Measurements from ENCODE around the gene ZNF555. TPM values are rescaled to one million over a fixed set of nuclear protein-coding genes. Genes with fewer than 3 reads are reported as not detected.

The ZNF555 gene
- total and polyA plus RNA-seq, 10 of the 15 experiments (the other 5 are each of a cell fraction or from before 2014, with no cell fraction given), result 0.58 to 1.9 (median 1.2) TPM

GRCh38 chr19:2887391-2887914, 46.2 kb downstream of the ZNF555 start (continued):
- TF ChIP-seq E2F4 (IDR thresholded peaks at IDR 0.05; ENCODE audit: low read depth, low read length) (no peak), PBX3 (IDR thresholded peaks at IDR 0.05; ENCODE audit: insufficient replicate concordance, low read depth, low read length) (no peak), SMC3 (IDR thresholded peaks at IDR 0.05; ENCODE audit: borderline replicate concordance, low read length) (peak; percentile 50; the same call in 1 of the 2 replicates), MEF2A (IDR thresholded peaks at IDR 0.05; ENCODE audit: insufficient read depth, low read depth, low read length) (no peak), CBFB (IDR thresholded peaks at IDR 0.05; ENCODE audit: low read depth) (no peak), IRF5 (IDR thresholded peaks at IDR 0.05; ENCODE audit: borderline replicate concordance) (no peak), RCOR1 (conservative IDR thresholded peaks at IDR 0.05; ENCODE audit: low read depth, low read length) (no peak), YBX1 (IDR thresholded peaks at IDR 0.05) (no peak), EGR1 (IDR thresholded peaks at IDR 0.05; ENCODE audit: borderline replicate concordance in 1 of 2, low read depth in 2 of 2, low read length in 2 of 2) (no peak), CTCF (IDR thresholded peaks at IDR 0.05 in 2 of 3, conservative IDR thresholded peaks at IDR 0.05 in 1 of 3; ENCODE audit: control insufficient read depth in 2 of 3, extremely low read depth in 1 of 3, insufficient read depth in 1 of 3, low read depth in 3 of 3, low read length in 3 of 3) (peak; percentile 61 to 65 (median 61)), MTA3 (IDR thresholded peaks at IDR 0.05; ENCODE audit: borderline replicate concordance, low read length) (no peak), CBX5 (IDR thresholded peaks at IDR 0.05; ENCODE audit: low read depth) (no peak), USF2 (IDR thresholded peaks at IDR 0.05; ENCODE audit: borderline replicate concordance, low read depth, low read length) (no peak), NFIC (IDR thresholded peaks at IDR 0.05; ENCODE audit: low read depth, low read length) (no peak), BRCA1 (IDR thresholded peaks at IDR 0.05; ENCODE audit: low read depth, low read length) (no peak), JUND (IDR thresholded peaks at IDR 0.05; ENCODE audit: low read depth, low read length) (no peak), YY1 (IDR thresholded peaks at IDR 0.05; ENCODE audit: low read depth, low read length) (no peak), ZBED1 (IDR thresholded peaks at IDR 0.05; ENCODE audit: borderline replicate concordance) (no peak), IRF4 (IDR thresholded peaks at IDR 0.05; ENCODE audit: low read depth, low read length) (no peak), ATF2 (IDR thresholded peaks at IDR 0.05; ENCODE audit: low read length) (no peak), JUNB (IDR thresholded peaks at IDR 0.05) (no peak), ZNF384 (IDR thresholded peaks at IDR 0.05; ENCODE audit: borderline replicate concordance, low read depth, low read length) (0 out of 2 replicates have a peak, but pooled peaks have one; percentile 6)
